ENCODE measurements around the gene FANCI.
"Not testable (repeated sequence)": the region's sequence is repeated elsewhere in the genome, so short reads cannot be mapped to it uniquely, and the experiment has no call there.

FANCI gene

GRCh38 chr15:89225588-89225987 lies 18.2 kb upstream of the FANCI start:
- DNase-seq (ENCODE audit: low read depth, low spot score): no peak

GRCh38 chr15:89226359-89227221 lies 17.2 kb upstream of the FANCI start:
- DNase-seq (ENCODE audit: low read depth, low spot score): no peak

GRCh38 chr15:89227425-89227824 lies 16.4 kb upstream of the FANCI start:
- no peak for DNase-seq (ENCODE audit: low read depth, low spot score)

GRCh38 chr15:89230277-89230676 lies 13.5 kb upstream of the FANCI start:
- no peak for DNase-seq (ENCODE audit: low read depth, low spot score)

GRCh38 chr15:89231832-89232231 lies 11.9 kb upstream of the FANCI start:
- DNase-seq (ENCODE audit: low read depth, low spot score): no peak

- not testable (repeated sequence) for DNase-seq (ENCODE audit: low read depth, low spot score)
Observed at GRCh38 chr15:89239883-89240810, 3.6 kb upstream of the FANCI start.

- no peak for DNase-seq (ENCODE audit: low read depth, low spot score)
Observed at GRCh38 chr15:89243046-89243690, 611 bp upstream of the FANCI start.

GRCh38 chr15:89244574-89244903 lies 760 bp downstream of the FANCI start:
- no peak for DNase-seq (ENCODE audit: low read depth, low spot score)

- no peak for DNase-seq (ENCODE audit: low read depth, low spot score)
Observed at GRCh38 chr15:89247446-89247845, 3.7 kb downstream of the FANCI start.

- no peak for DNase-seq (ENCODE audit: low read depth, low spot score)
Observed at GRCh38 chr15:89248584-89248983, 4.8 kb downstream of the FANCI start.

- DNase-seq (ENCODE audit: low read depth, low spot score): not testable (repeated sequence)
Observed at GRCh38 chr15:89250142-89250541, 6.4 kb downstream of the FANCI start.

GRCh38 chr15:89277281-89277680 lies 33.5 kb downstream of the FANCI start:
- not testable (repeated sequence) for DNase-seq (ENCODE audit: low read depth, low spot score)

GRCh38 chr15:89278307-89278706 lies 34.5 kb downstream of the FANCI start:
- DNase-seq (ENCODE audit: low read depth, low spot score): no peak

- DNase-seq (ENCODE audit: low read depth, low spot score): no peak
Observed at GRCh38 chr15:89282631-89283030, 38.9 kb downstream of the FANCI start.

GRCh38 chr15:89283201-89283600 lies 39.4 kb downstream of the FANCI start:
- DNase-seq (ENCODE audit: low read depth, low spot score): no peak

GRCh38 chr15:89291934-89292438 lies 48.2 kb downstream of the FANCI start:
- no peak for DNase-seq (ENCODE audit: low read depth, low spot score)

GRCh38 chr15:89293012-89293411 lies 49.2 kb downstream of the FANCI start:
- DNase-seq (ENCODE audit: low read depth, low spot score): no peak

GRCh38 chr15:89299896-89300295 lies 56.1 kb downstream of the FANCI start:
- DNase-seq (ENCODE audit: low read depth, low spot score): no peak

- no peak for DNase-seq (ENCODE audit: low read depth, low spot score)
Observed at GRCh38 chr15:89301304-89302089, 57.7 kb downstream of the FANCI start.

- DNase-seq (ENCODE audit: low read depth, low spot score): no peak
Observed at GRCh38 chr15:89303986-89304385, 60.2 kb downstream of the FANCI start.

- no peak for DNase-seq (ENCODE audit: low read depth, low spot score)
Observed at GRCh38 chr15:89305395-89305794, 61.6 kb downstream of the FANCI start.
